Osteocyte (in vitro differentiated cells): ENCODE results near the gene CEBPE. TPM values are rescaled to one million over a fixed set of nuclear protein-coding genes. Genes with fewer than 3 reads are reported as not detected.

ENCODE experiments used
- DNase-seq: peaks from one replicate; pipeline ENCODE4 v3.0.0; 2021; ENCODE audit warnings: mixed read lengths; ENCODE audit not compliant: unreplicated experiment; ENCODE audit errors: extremely low spot score
- H3K27ac Mint-ChIP-seq: one replicate; pipeline ENCODE4 v1.8.0; 2021; ENCODE audit warnings: mild to moderate bottlenecking, mixed read lengths; ENCODE audit not compliant: unreplicated experiment
- H3K27me3 Mint-ChIP-seq: one replicate; pipeline ENCODE4 v1.8.0; 2021; ENCODE audit warnings: mixed read lengths; ENCODE audit not compliant: unreplicated experiment
- H3K36me3 Mint-ChIP-seq: one replicate; pipeline ENCODE4 v1.8.0; 2021; ENCODE audit warnings: mixed read lengths; ENCODE audit not compliant: unreplicated experiment
- H3K4me1 Mint-ChIP-seq: one replicate; pipeline ENCODE4 v1.8.0; 2021; ENCODE audit warnings: mixed read lengths; ENCODE audit not compliant: unreplicated experiment
- H3K4me3 Mint-ChIP-seq: one replicate; pipeline ENCODE4 v1.8.0; 2021; ENCODE audit warnings: mild to moderate bottlenecking, moderate library complexity, mixed read lengths; ENCODE audit not compliant: unreplicated experiment
- H3K9me3 Mint-ChIP-seq: one replicate; pipeline ENCODE4 v1.8.0; 2021; ENCODE audit warnings: mixed read lengths; ENCODE audit not compliant: unreplicated experiment
- CTCF ChIP-seq: fragments of 200-600 bp; sonication (generic); IDR thresholded peaks from 2 replicates; pipeline ENCODE4 v1.5.0; 2021; ENCODE audit warnings: antibody characterized with exemption, mild to moderate bottlenecking, moderate library complexity
- total RNA-seq: library from RNA; stranded (reverse); gene quantifications from 2 replicates; pipeline ENCODE4 v1.2.1, GENCODE V29; 2021

The CEBPE gene
- total RNA-seq, 1 donor from 2014 or later: not detected

DNA sequence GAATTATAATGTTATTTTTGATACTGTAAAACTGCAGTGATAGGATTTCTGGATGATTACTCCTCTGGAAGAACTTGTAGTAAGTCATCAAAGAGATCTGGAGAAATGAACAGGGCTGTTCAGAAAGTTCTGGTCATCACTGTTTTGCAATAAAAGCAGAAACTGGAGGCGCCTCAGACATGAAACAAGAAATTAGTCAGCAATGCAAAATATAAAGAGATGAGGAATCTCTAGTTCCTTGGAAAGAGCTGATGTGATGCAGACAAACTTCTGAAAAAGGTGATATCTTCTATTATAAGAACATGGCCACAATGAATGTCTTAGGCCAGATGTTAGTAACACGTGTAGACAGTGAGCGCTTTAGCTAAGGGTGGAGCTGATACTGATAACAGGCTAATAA, 33.6 kb downstream of the CEBPE start:
- H3K27ac Mint-ChIP-seq: no peak overlapping the region
- no peak for TF ChIP-seq CTCF
- no peak overlapping the region for H3K4me3 Mint-ChIP-seq
- H3K4me1 Mint-ChIP-seq: peaks cover 3% of the 10 kb centered on the region
- no peak for DNase-seq
- no peaks in the 10 kb centered on the region for H3K9me3 Mint-ChIP-seq
- H3K36me3 Mint-ChIP-seq: peaks cover 45% of the 10 kb centered on the region
- H3K27me3 Mint-ChIP-seq: no peaks in the 10 kb centered on the region

DNA sequence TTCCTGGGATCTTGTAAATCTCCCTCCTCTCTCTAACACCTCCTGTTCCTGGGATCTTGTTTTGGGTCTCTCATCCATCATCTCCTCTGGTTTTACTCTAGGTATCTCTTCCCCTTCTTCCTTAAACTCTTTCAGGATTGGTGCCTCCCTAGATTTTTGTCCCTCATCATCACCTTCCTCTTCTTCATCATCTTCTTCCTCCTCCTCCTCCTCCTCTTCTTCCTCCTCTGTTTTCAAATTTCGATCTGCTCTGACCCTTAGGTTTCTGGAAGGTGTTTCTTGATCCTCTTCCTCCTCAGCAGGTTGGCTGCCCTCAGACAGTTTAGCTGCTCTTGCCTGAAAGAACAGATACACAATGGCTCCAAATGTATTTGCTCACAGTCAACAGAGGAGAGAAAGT, 38.6 kb downstream of the CEBPE start:
- no peak overlapping the region for H3K4me3 Mint-ChIP-seq
- no peaks in the 10 kb centered on the region for H3K9me3 Mint-ChIP-seq
- no peak for TF ChIP-seq CTCF
- H3K27me3 Mint-ChIP-seq: no peaks in the 10 kb centered on the region
- H3K27ac Mint-ChIP-seq: peak overlapping the region; percentile 86
- DNase-seq: no peak
- peaks cover 29% of the 10 kb centered on the region for H3K4me1 Mint-ChIP-seq
- peaks cover 46% of the 10 kb centered on the region for H3K36me3 Mint-ChIP-seq

DNA sequence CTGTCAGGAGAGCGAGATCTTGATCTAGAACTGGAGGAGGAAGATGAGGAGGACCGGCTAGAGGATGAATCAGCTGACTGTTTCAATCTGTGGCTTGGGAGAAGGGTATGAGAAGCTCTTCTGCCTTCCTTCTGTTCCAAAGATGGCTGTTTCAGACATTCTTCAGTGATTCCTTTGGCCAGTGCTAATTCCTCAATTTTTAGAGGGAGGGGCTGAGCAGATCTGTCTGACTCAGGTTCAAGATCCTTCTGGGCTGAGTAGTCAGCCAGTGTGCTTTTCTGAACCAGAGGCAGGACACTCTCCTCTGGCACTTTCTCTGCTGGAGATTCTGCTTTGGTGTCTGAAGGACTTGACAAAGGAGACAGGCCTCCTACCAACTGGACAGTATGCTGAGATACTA, 39.3 kb downstream of the CEBPE start:
- TF ChIP-seq CTCF: no peak
- Mint-ChIP-seq H3K4me1 (peaks cover 29% of the 10 kb centered on the region), H3K4me3 (no peak overlapping the region), H3K9me3 (no peaks in the 10 kb centered on the region), H3K27me3 (no peaks in the 10 kb centered on the region), H3K36me3 (peaks cover 48% of the 10 kb centered on the region), H3K27ac (peak overlapping the region; percentile 86)
- no peak for DNase-seq

DNA sequence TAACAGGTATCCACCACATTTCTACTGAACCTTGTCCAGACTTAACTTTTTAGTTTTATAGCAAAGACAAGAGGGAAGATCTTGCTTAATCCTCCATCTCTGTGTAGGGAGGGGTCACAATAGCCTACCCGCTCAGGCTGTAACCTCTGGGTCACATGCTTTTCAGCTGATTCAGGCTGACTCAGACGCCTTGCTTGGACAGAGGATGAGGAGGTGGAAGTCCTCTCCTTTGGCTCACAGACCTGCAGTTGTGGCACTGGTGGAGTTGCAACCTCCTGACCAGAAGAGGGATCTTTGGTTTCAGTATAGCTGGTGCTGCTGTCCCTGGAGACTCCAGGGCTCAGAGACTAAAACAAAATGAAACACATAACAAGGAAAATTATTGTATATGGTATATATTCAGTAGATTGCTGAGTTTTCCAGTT, 40.4 kb downstream of the CEBPE start:
- H3K27ac Mint-ChIP-seq: peak overlapping the region; percentile 86
- H3K9me3 Mint-ChIP-seq: no peaks in the 10 kb centered on the region
- H3K27me3 Mint-ChIP-seq: no peaks in the 10 kb centered on the region
- peaks cover 52% of the 10 kb centered on the region for H3K36me3 Mint-ChIP-seq
- peaks cover 29% of the 10 kb centered on the region for H3K4me1 Mint-ChIP-seq
- DNase-seq: no peak
- TF ChIP-seq CTCF: no peak
- H3K4me3 Mint-ChIP-seq: peak overlapping the region; percentile 14

- Mint-ChIP-seq H3K27me3 (no peaks in the 10 kb centered on the region), H3K9me3 (no peaks in the 10 kb centered on the region), H3K4me3 (no peak overlapping the region), H3K4me1 (peaks cover 29% of the 10 kb centered on the region), H3K36me3 (peaks cover 52% of the 10 kb centered on the region), H3K27ac (peak overlapping the region; percentile 86)
- no peak for TF ChIP-seq CTCF
- DNase-seq: no peak
These were observed 41.1 kb downstream of the CEBPE start for GRCh38 chr14:23077962-23078361.
